HG02798 (cell line): Measurements from ENCODE around the gene DAZAP2.
"Not testable (repeated sequence)": the region's sequence is repeated elsewhere in the genome, so short reads cannot be mapped to it uniquely, and the experiment has no call there.

Experiments used
- ATAC-seq: cut with Tn5 transposase; IDR thresholded peaks from one replicate; pipeline ENCODE4 v1.9.1; 2021; ENCODE audit warnings: mild to moderate bottlenecking; ENCODE audit not compliant: unreplicated experiment, poor library complexity

Gene DAZAP2

GRCh38 chr12:51216642-51217041 is 22.0 kb upstream of the DAZAP2 start:
- ATAC-seq = no peak

- ATAC-seq = peak; percentile 51
These were observed 21.3 kb upstream of the DAZAP2 start for GRCh38 chr12:51217133-51217967.

GRCh38 chr12:51217968-51218606 is 20.5 kb upstream of the DAZAP2 start, which contains the start of gene POU6F1:
TSS of gene POU6F1 (minus strand) at chr12:51218062. CDS start at chr12:51206836, 11,226 bp downstream.
- peak; percentile 74 for ATAC-seq

DNA sequence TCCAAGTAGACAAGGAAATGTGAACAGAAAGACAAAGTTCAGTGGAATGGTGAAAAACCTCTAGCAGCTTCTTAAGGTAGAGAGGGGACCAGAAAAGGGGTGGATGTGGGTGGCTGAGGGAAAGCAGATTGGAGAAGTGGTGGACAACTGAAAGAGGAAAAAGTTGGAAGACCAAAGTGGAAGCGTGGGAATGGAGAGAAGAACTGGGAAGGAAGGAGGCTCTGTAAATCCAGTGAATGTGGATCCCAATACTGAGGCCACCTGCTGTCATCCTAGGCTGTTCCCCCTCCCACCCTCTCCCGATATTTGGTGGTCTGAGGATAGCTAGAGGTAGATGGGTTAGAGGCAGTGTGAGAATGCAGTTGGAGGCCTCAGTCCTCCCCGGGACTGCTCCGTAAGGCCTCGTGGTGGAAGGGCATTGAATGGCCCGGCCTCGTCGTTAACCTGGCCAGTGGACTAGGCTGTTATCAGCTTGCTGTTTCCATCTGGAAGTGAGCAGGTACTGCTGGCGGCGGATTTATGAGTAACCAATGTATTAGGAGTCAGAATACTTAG is 19.9 kb upstream of the DAZAP2 start:
- no peak for ATAC-seq

GRCh38 chr12:51219322-51219721 is 19.3 kb upstream of the DAZAP2 start:
- no peak for ATAC-seq

DNA sequence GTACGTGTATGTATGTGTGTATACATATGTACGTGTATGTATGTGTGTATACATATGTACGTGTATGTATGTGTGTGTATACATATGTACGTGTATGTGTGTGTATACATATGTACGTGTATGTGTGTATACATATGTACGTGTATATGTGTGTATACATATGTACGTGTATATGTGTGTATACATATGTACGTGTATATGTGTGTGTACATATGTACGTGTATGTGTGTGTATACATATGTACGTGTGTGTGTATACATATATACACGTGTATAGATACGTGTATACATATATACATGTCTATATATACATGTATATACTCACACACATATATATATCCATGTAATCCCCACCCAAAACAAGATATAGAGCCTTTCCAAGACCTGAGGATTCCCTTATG is 18.8 kb upstream of the DAZAP2 start:
- ATAC-seq = not testable (repeated sequence)

DNA sequence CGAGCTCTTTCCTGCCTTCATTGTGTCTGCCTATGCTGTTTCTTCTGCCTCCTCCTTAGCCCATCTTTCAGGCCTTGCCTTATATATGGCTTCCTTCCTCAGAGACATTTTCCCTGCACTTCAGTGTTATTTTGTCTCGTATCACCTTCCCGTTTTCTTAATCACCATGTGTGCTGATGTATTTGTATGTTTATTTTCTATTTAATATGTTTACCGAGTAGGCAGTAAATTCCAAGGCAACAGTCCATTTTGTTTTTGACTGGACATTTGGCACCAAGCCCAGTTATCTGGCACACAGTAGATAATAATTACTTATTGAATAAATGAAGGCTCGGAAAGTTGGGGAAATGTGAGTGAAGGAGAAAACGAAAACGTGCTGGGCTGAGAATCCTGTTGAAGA is 16.2 kb upstream of the DAZAP2 start:
- ATAC-seq = no peak

- no peak for ATAC-seq
These were observed 14.0 kb upstream of the DAZAP2 start for GRCh38 chr12:51224625-51225024.

- ATAC-seq = no peak
These were observed 13.4 kb upstream of the DAZAP2 start for GRCh38 chr12:51225234-51225633.

DNA sequence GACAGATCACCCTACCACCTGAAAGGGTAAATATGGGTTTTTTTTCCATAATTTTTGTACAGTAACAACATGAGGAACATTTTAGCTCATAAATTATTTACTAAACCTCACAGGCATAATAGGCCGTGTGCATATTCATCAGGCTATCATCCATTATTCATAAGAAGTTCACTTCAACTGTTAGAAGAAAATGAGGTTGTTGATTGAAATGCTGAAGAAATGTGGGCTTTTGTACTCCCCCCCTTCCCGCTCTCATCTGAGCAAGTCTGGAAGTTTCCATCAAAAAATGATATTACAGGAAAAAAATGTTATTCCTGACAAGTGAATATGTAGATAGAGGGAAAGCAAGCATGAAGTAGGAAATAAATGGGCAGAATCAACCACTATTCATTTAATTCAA is 12.9 kb upstream of the DAZAP2 start:
- ATAC-seq = no peak

DNA sequence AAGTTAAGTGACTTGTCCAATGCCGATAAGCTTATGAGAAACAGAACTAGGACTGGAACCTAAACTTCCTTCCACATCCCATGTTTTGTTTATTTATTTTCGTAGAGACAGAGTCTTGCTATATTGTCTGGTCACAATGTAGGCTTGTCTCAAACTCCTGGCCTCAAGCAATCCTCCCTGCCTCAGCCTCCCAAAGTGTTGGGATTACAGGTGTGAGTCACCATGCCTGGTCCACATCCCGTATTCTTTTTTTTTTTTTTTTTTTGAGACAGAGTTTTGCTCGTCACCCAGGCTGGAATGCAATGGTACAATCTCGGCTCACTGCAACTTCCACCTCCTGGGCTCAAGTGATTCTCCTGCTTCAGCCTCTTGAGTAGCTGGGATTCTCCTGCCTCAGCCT is 11.5 kb upstream of the DAZAP2 start:
- not testable (repeated sequence) for ATAC-seq

DNA sequence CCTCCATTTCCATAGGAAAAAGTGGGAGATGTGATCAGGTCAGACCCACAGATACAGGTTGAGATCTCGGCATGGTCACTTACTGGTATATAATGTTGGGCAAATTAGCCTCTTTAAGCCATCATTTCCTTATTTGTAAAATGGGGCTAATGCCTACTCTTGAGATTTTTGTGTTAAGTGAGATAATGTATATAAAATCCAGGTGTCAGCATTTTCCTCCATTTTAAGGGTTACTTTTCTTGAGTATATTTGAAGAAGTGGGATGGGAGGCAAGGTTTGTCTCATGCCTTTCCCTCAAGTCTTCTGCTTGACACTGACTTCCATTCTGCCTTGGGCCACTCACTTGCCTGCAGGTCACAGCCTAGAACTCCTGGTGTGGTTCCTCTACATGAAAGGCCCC is 10.7 kb upstream of the DAZAP2 start:
- ATAC-seq = no peak

GRCh38 chr12:51229116-51229809 is 9.4 kb upstream of the DAZAP2 start:
- ATAC-seq = no peak

DNA sequence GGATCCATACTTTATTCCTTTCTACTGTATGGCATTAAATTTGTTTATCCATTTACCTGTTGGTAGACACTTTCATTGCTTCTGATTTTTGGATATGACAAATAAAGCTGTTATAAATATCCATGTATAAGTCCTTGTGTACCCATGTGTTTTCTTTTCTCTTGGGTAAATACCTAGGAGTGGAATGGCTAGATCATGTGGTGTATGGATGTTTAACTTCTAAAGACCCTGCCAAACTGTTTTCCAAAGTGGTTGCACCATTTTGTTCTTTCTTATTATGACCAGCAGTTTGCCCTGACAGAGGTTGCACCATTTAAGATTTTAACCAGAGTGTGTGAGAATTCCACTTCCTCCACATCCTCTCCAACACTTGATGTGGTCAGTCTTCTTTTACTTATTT is 6.0 kb upstream of the DAZAP2 start:
- ATAC-seq = no peak

DNA sequence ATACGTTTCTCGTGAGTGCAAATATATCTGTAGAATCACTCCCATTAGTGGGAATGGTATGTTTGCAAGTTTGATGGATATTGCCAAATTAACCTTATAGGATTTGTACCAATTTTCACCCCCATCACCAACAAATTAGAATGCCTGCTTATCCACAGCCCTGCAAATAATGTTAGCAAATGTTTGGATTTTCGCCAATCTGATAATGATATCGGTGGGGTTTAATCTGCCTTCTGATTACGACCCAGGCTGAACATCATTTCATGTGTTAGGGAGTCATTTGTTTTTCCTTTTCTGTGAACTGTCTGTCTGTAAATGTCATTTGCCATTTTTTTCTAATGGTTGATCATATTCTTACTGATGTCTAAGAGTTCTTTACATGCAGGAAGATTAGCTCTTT is 4.1 kb upstream of the DAZAP2 start:
- no peak for ATAC-seq

- ATAC-seq = peak; percentile 3
These were observed 553 bp upstream of the DAZAP2 start for GRCh38 chr12:51238037-51238509.

GRCh38 chr12:51240971-51241370 is 2.3 kb downstream of the DAZAP2 start:
- ATAC-seq = no peak

DNA sequence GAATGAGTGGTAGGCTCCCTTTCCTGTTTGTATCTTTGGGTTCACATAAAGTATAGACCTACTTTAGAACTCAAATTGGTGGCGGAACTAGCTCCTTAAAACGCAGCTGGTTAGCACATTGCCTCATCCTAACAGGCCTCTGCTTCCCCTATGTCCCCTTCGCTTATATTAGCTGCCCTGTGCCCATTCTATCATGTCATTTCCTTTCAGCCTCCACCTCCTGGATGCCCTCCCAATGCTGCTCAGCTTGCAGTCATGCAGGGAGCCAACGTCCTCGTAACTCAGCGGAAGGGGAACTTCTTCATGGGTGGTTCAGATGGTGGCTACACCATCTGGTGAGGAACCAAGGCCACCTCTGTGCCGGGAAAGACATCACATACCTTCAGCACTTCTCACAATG is 3.5 kb downstream of the DAZAP2 start:
- no peak for ATAC-seq

DNA sequence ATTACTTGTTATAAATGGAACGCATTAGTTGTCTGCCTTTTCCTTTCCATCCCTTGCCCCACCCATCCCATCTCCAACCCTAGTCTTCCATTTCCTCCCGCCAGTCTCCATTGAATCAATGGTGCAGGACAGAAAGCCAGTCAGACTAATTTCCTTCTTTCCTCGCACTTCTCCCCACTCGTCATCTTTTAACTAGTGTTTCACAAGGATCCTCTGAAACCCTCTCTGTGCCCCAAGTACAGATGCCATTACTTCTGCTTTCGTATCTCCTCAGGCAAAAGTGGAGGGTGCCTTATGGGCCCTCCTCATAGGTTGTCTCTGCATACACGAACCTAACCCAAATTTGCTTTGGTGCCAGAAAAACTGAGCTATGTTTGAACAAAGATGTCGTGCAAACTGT is 4.2 kb downstream of the DAZAP2 start:
- no peak for ATAC-seq

- no peak for ATAC-seq
These were observed 5.6 kb downstream of the DAZAP2 start for GRCh38 chr12:51244269-51244668.
